Endothelial cell of umbilical vein (primary cell): ENCODE data around the gene ARHGAP42. TPM values are rescaled to one million over a fixed set of nuclear protein-coding genes. Genes with fewer than 3 reads are reported as not detected.

Experiments used
- BruUV-seq: library from RNA; stranded (reverse); fragments of 400-500 nt; replicated peaks from 2 replicates; lab custom pipeline; 2021; lab: Mats Ljungman, UMichigan
- CTCF ChIA-PET: fragments of 300-600, 350-600 bp; sonication (Branson Sonifier 250); formaldehyde crosslinking; loops from one replicate; lab custom pipeline; 2021; ENCODE audit warnings: antibody characterized with exemption, inconsistent platforms; lab: Charles Lee
- POLR2A ChIA-PET: fragments of 300-600, 350-600 bp; sonication (Branson Sonifier 250); formaldehyde crosslinking; loops from one replicate; lab custom pipeline; 2021; ENCODE audit warnings: antibody characterized with exemption, inconsistent platforms; lab: Charles Lee
- DNase-seq: peaks from one replicate; pipeline ENCODE4 v3.0.0-alpha.2; 2011; ENCODE audit warnings: low read depth, low spot score
- FAIRE-seq: peaks from 2 replicates; lab custom pipeline; 2011; peaks lifted over from hg19 to GRCh38; lab: Jason Lieb, UNC
- H2AFZ ChIP-seq: 2 replicates; pipeline ENCODE4 v1.6.0; 2012; ENCODE audit warnings: low read depth, low read length, control low read depth, inconsistent platforms
- H3K27ac ChIP-seq: 2 replicates; pipeline ENCODE4 v1.5.1; 2011; ENCODE audit warnings: low read depth, mild to moderate bottlenecking, control low read depth, low read length, moderate library complexity; ENCODE audit not compliant: insufficient read depth
- H3K27me3 ChIP-seq, 2 experiments: 2 replicates each; pipeline versions ENCODE4 v1.6.0 to v1.6.1; 2011; ENCODE audit warnings: low read length in 2 of 2, mixed read lengths in 1 of 2; ENCODE audit not compliant: control insufficient read depth in 2 of 2, insufficient read depth in 2 of 2
- H3K36me3 ChIP-seq, 2 experiments: 2 replicates in 1 of 2; 3 replicates in 1 of 2; pipeline ENCODE4 v1.5.1; 2011; ENCODE audit warnings: low read length in 2 of 2, mild to moderate bottlenecking in 1 of 2, moderate library complexity in 1 of 2; ENCODE audit not compliant: control insufficient read depth in 2 of 2, insufficient read depth in 2 of 2; ENCODE audit errors: extremely low read depth in 1 of 2
- H3K4me1 ChIP-seq: 3 replicates; pipeline ENCODE4 v1.5.1; 2011; ENCODE audit warnings: mild to moderate bottlenecking, low read length; ENCODE audit not compliant: control insufficient read depth, insufficient read depth; ENCODE audit errors: extremely low read depth
- H3K4me2 ChIP-seq: 2 replicates; pipeline ENCODE4 v1.6.1; 2011; ENCODE audit warnings: low read length, control low read depth, mixed read lengths; ENCODE audit not compliant: insufficient read depth
- H3K4me3 ChIP-seq, 3 experiments: fragments of 200-600 bp in 1 of 3; sonication (generic), shearing (Covaris generic) in 1 of 3; replicated peaks in 1 of 3; 2 replicates each; pipeline ENCODE4 v1.5.1; 2011 to 2016; ENCODE audit warnings: control low read depth in 3 of 3, low read length in 3 of 3, mild to moderate bottlenecking in 2 of 3, inconsistent platforms in 1 of 3, low read depth in 1 of 3, moderate library complexity in 1 of 3; ENCODE audit not compliant: insufficient read depth in 1 of 3
- H3K79me2 ChIP-seq: 2 replicates; pipeline ENCODE4 v1.6.0; 2012; ENCODE audit warnings: low read length, inconsistent platforms; ENCODE audit not compliant: control insufficient read depth, insufficient read depth
- H3K9ac ChIP-seq: replicated peaks from 2 replicates; pipeline ENCODE3; 2011; ENCODE audit warnings: low read length, control low read depth; ENCODE audit not compliant: insufficient read depth; ENCODE audit errors: extremely low read depth
- H3K9me1 ChIP-seq: replicated peaks from 3 replicates; pipeline ENCODE4 v1.6.0; 2011; ENCODE audit warnings: mild to moderate bottlenecking, low read length; ENCODE audit not compliant: control insufficient read depth, insufficient read depth; ENCODE audit errors: extremely low read depth
- H3K9me3 ChIP-seq: replicated peaks from 2 replicates; pipeline ENCODE4 v1.5.1; 2012; ENCODE audit warnings: low read length, inconsistent platforms; ENCODE audit not compliant: control insufficient read depth, insufficient read depth
- H4K20me1 ChIP-seq: replicated peaks from 2 replicates; pipeline ENCODE3; 2011; ENCODE audit warnings: mild to moderate bottlenecking, low read length; ENCODE audit not compliant: control insufficient read depth, insufficient read depth; ENCODE audit errors: extremely low read depth
- EZH2 ChIP-seq: IDR thresholded peaks from 2 replicates; pipeline ENCODE4 v1.6.1; 2012; ENCODE audit warnings: borderline replicate concordance, low read depth, mild to moderate bottlenecking, moderate library complexity, low read length, inconsistent platforms; ENCODE audit not compliant: severe bottlenecking
- FOS ChIP-seq: IDR thresholded peaks from 2 replicates; pipeline ENCODE4 v1.6.1; 2011; ENCODE audit warnings: mild to moderate bottlenecking, low read length, moderate library complexity, borderline replicate concordance; ENCODE audit not compliant: insufficient read depth
- GATA2 ChIP-seq: IDR thresholded peaks from 2 replicates; pipeline ENCODE4 v1.7.0; 2011; ENCODE audit warnings: low read depth, mild to moderate bottlenecking, moderate library complexity, mixed read lengths, low read length; ENCODE audit not compliant: insufficient read length, insufficient read depth
- JUN ChIP-seq: IDR thresholded peaks from 2 replicates; pipeline ENCODE4 v1.6.1; 2011; ENCODE audit warnings: borderline replicate concordance, low read depth; ENCODE audit not compliant: insufficient read length, insufficient read depth
- MYC ChIP-seq: IDR thresholded peaks from one replicate; pipeline ENCODE4 v1.6.1; 2011; ENCODE audit warnings: mild to moderate bottlenecking, low read depth, low read length
- POLR2A ChIP-seq: IDR thresholded peaks from 2 replicates; pipeline ENCODE4 v1.6.1; 2012; ENCODE audit warnings: low read depth, mild to moderate bottlenecking, control low read depth, low read length
- POLR2AphosphoS5 ChIP-seq: IDR thresholded peaks from 2 replicates; pipeline ENCODE4 v1.6.1; 2012; ENCODE audit warnings: low read depth, mild to moderate bottlenecking, control low read depth, low read length, moderate library complexity; ENCODE audit not compliant: insufficient read depth
- dilution Hi-C: fragments of 300-500 bp; cut with MboI; formaldehyde crosslinking; loops from one replicate; pipeline ENCODE4 v1.15.0; 2019; ENCODE audit warnings: low sequenced_read_pairs; ENCODE audit not compliant: extremely low pct_ligation_motif_present
- intact Hi-C: fragments of 100-400 bp; cut with micrococcal nuclease; formaldehyde crosslinking; loops from one replicate; pipeline ENCODE4 v1.10.0; 2022
- polyA plus RNA-seq, 4 experiments: library from polyadenylated mRNA; depleted of rRNA in 3 of 4; stranded (reverse) in 3 of 4; unstranded in 1 of 4; fragments of >200 nt; gene quantifications; 2 replicates each; pipeline versions ENCODE4 v1.2.1 to v1.2.3, GENCODE V29; 2011 to 2012; ENCODE audit warnings: missing spikeins in 1 of 4
- total RNA-seq: library from RNA; stranded (reverse); gene quantifications from 2 replicates; pipeline ENCODE4 v1.2.3, GENCODE V29; 2021
- TF ChIP-seq, protein P1 (sequence below): IDR thresholded peaks from 2 replicates; pipeline ENCODE4 v1.6.1; 2011; ENCODE audit not compliant: insufficient read depth, insufficient read length
- TF ChIP-seq, protein P2 (sequence below), 2 donors: IDR thresholded peaks; 1 replicate in 1 of 2; 2 replicates in 1 of 2; pipeline ENCODE4 v1.5.1; 2011; ENCODE audit warnings: low read length in 2 of 2, mild to moderate bottlenecking in 2 of 2, moderate library complexity in 2 of 2, control low read depth in 1 of 2, inconsistent platforms in 1 of 2, low read depth in 1 of 2; ENCODE audit not compliant: insufficient read depth in 1 of 2; ENCODE audit errors: extremely low read depth in 1 of 2

The ARHGAP42 gene
- total and polyA plus RNA-seq, 2 donors (not counting 3 experiments of a cell fraction or from before 2014, with no cell fraction given), result 1.8 to 2.4 TPM

- no peak overlapping the region for H3K4me2 ChIP-seq
- H3K4me1 ChIP-seq, result peaks cover 4% of the 10 kb centered on the region
- CTCF ChIA-PET, result interaction anchor here (0.8 to 2.4 kb wide), 4 partner anchors 10 to 271 kb away, joined by 3 to 12 read pairs (median 4); no protein-coding TSS in a partner anchor
- H3K9me3 ChIP-seq, result no peaks in the 10 kb centered on the region
- dilution Hi-C loops (no loop called here), intact Hi-C loops (no loop called here)
- H3K36me3 ChIP-seq, result no peaks in the 10 kb centered on the region
- no peak overlapping the region for H3K27ac ChIP-seq
- H3K9me1 ChIP-seq, result no peaks in the 10 kb centered on the region
- BruUV-seq, result no TSS peak
- H3K27me3 ChIP-seq, result no peaks in the 10 kb centered on the region
- no peak overlapping the region for H2AFZ ChIP-seq
- FAIRE-seq, result no peak
- POLR2A ChIA-PET, result no interaction called here
- no peak overlapping the region for H3K4me3 ChIP-seq
- no peak for TF ChIP-seq POLR2A
- no peak for DNase-seq
- no peaks in the 10 kb centered on the region for H3K79me2 ChIP-seq
- H3K9ac ChIP-seq, result no peak overlapping the region
- no peaks in the 10 kb centered on the region for H4K20me1 ChIP-seq
Measured at GRCh38 chr11:100847696-100848216, 160.7 kb downstream of the ARHGAP42 start.

DNA sequence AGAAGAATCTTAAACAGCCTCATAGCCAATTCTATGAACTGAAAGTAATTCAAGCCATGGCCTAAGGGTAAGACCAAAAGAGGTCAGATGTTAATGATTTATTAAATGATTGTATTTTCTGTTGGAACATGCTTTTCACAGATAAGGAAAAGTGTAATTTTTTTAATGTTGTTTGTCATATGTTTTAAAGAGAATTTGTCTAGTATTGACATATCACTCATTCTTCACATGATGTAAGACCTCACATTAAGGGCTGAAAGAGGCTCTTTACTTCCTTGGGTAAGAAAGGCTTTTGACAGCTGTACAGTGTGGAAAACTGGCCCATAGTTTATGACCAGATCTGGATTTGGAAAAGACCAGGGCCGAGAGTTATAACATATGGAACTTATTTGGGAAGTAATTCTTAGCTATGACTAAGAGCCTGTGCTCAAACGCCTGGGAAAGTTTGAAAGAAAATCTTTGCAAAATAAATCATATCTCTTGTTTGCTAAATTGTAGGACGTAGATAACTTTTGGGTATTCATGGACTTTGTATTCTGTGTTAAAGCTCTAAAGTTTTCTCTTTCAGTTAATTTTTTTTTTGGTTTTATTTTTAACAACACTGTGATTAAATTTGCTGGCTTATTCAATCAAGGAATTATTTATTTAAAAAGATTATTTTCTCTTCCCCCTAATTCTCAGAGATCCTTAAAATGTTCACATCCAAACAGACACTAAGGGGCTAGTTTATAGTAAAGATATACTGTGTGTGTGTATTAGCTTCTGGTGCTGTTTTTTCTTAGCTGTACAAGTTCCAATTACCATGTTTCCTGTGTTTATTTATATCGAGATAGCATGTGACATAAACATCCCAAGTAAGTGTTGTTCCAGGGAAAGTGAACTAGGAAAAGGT, 162.2 kb downstream of the ARHGAP42 start:
- Histone ChIP-seq H2AFZ (no peak overlapping the region), H3K9ac (no peak overlapping the region), H3K4me2 (no peak overlapping the region), H3K27me3 (no peaks in the 10 kb centered on the region), H3K4me3 (no peak overlapping the region), H4K20me1 (no peaks in the 10 kb centered on the region), H3K79me2 (no peaks in the 10 kb centered on the region), H3K9me1 (no peaks in the 10 kb centered on the region), H3K27ac (no peak overlapping the region), H3K36me3 (no peaks in the 10 kb centered on the region), H3K9me3 (no peaks in the 10 kb centered on the region), H3K4me1 (peaks cover 4% of the 10 kb centered on the region)
- no TSS peak for BruUV-seq
- FAIRE-seq (no peak), DNase-seq (peak; percentile 33)
- dilution Hi-C loops (no loop called here), intact Hi-C loops (no loop called here)
- TF ChIP-seq, protein P1, sequence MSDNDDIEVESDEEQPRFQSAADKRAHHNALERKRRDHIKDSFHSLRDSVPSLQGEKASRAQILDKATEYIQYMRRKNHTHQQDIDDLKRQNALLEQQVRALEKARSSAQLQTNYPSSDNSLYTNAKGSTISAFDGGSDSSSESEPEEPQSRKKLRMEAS, result no peak
- TF ChIP-seq POLR2AphosphoS5 (no peak), FOS (no peak), POLR2A (no peak), JUN (no peak), GATA2 (no peak), EZH2 (no peak), MYC (no peak)
- TF ChIP-seq, protein P2, sequence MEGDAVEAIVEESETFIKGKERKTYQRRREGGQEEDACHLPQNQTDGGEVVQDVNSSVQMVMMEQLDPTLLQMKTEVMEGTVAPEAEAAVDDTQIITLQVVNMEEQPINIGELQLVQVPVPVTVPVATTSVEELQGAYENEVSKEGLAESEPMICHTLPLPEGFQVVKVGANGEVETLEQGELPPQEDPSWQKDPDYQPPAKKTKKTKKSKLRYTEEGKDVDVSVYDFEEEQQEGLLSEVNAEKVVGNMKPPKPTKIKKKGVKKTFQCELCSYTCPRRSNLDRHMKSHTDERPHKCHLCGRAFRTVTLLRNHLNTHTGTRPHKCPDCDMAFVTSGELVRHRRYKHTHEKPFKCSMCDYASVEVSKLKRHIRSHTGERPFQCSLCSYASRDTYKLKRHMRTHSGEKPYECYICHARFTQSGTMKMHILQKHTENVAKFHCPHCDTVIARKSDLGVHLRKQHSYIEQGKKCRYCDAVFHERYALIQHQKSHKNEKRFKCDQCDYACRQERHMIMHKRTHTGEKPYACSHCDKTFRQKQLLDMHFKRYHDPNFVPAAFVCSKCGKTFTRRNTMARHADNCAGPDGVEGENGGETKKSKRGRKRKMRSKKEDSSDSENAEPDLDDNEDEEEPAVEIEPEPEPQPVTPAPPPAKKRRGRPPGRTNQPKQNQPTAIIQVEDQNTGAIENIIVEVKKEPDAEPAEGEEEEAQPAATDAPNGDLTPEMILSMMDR (IDR thresholded peaks at IDR 0.05; ENCODE audit: extremely low read depth in 1 of 2, insufficient read depth in 1 of 2, low read depth in 1 of 2, low read length in 2 of 2), result no peak
- POLR2A ChIA-PET, result no interaction called here
- CTCF ChIA-PET, result interaction anchor here (1.0 to 2.4 kb wide), 6 partner anchors 21 to 273 kb away, joined by 3 to 12 read pairs (median 4); no protein-coding TSS in a partner anchor
